ENCODE results near the gene IGFN1. TPM values are rescaled to one million over a fixed set of nuclear protein-coding genes. Genes with fewer than 3 reads are reported as not detected.

Gene IGFN1
- total and polyA plus RNA-seq, 10 of the 15 experiments (the other 5 are each of a cell fraction or from before 2014, with no cell fraction given): not detected

- TF ChIP-seq NRF1 (conservative IDR thresholded peaks at IDR 0.05; ENCODE audit: low read depth, low read length): no peak
- no peak for TF ChIP-seq MYB (IDR thresholded peaks at IDR 0.05; ENCODE audit: borderline replicate concordance, low read depth, low read length)
- no peak for TF ChIP-seq RAD51 (IDR thresholded peaks at IDR 0.05)
- TF ChIP-seq ZBED1 (IDR thresholded peaks at IDR 0.05; ENCODE audit: borderline replicate concordance): no peak
- no peak for TF ChIP-seq NFYB (IDR thresholded peaks at IDR 0.05; ENCODE audit: insufficient read depth, low read depth, low read length)
- no peak for TF ChIP-seq IRF4 (IDR thresholded peaks at IDR 0.05; ENCODE audit: low read depth, low read length)
- no peak for TF ChIP-seq USF2 (IDR thresholded peaks at IDR 0.05; ENCODE audit: borderline replicate concordance, low read depth, low read length)
- TF ChIP-seq TAF1 (IDR thresholded peaks at IDR 0.05; ENCODE audit: borderline replicate concordance, low read depth, low read length): no peak
- no peak for TF ChIP-seq BHLHE40 (IDR thresholded peaks at IDR 0.05; ENCODE audit: borderline replicate concordance in 1 of 2, low read depth in 2 of 2, low read length in 1 of 2)
Observed at GRCh38 chr1:201146626-201147390, 43.8 kb upstream of the IGFN1 start (continued).

GRCh38 chr1:201147396-201148015 lies 43.1 kb upstream of the IGFN1 start:
- no TSS peak for BruUV-seq (replicated peaks)
- Histone ChIP-seq H3K27me3 (replicated peaks in 1 of 2; ENCODE audit: control insufficient read depth in 2 of 2, insufficient read depth in 2 of 2, low read length in 1 of 2) (no peaks in the 10 kb centered on the region), H3K27ac (ENCODE audit: control insufficient read depth, insufficient read depth) (no peak overlapping the region), H3K9ac (ENCODE audit: control insufficient read depth, insufficient read depth, low read length) (no peak overlapping the region), H3K4me1 (ENCODE audit: control insufficient read depth, insufficient read depth, low read length) (no peaks in the 10 kb centered on the region), H4K20me1 (ENCODE audit: control insufficient read depth, insufficient read depth) (no peaks in the 10 kb centered on the region), H3K9me3 (replicated peaks; ENCODE audit: control insufficient read depth, insufficient read depth, low read length) (no peaks in the 10 kb centered on the region), H3K79me2 (ENCODE audit: control insufficient read depth, insufficient read depth, low read length) (no peaks in the 10 kb centered on the region), H3K4me2 (ENCODE audit: control insufficient read depth, insufficient read depth) (no peak overlapping the region), H2AFZ (ENCODE audit: control insufficient read depth, low read depth, low read length) (no peak overlapping the region), H3K36me3 (ENCODE audit: control insufficient read depth in 2 of 2, insufficient read depth in 2 of 2, low read length in 1 of 2) (peaks cover 4% of the 10 kb centered on the region in 2 experiments; a peak in 3 of 4 replicates), H3K4me3 (no peak overlapping the region)
- 79% methylated on average over 13 of the region's 13 CpGs for WGBS (ENCODE audit: insufficient coverage, insufficient replicate concordance, low lambda C conversion rate, missing lambda C conversion rate)
- FAIRE-seq (no peak), DNase-seq (ENCODE audit: low read depth, low spot score) (no peak), ATAC-seq (no peak)
- ChIA-PET CTCF (interaction anchor here (0.7 to 1.4 kb wide), 2 partner anchors 72 to 76 kb away, joined by 3 to 8 read pairs; no protein-coding TSS in a partner anchor), POLR2A (no interaction called here), SMC1A (ENCODE audit: uncharacterized antibody, unreplicated experiment) (no interaction called here), RAD21 (ENCODE audit: unreplicated experiment) (no interaction called here)
- intact Hi-C loops (cut with micrococcal nuclease; ENCODE audit: unreplicated experiment) (no loop called here), in situ Hi-C loops (cut with MboI) (no loop called here)
- no peak for TF ChIP-seq GABPA (IDR thresholded peaks at IDR 0.05; ENCODE audit: low read depth)
- TF ChIP-seq SRF (IDR thresholded peaks at IDR 0.05; ENCODE audit: low read depth in 2 of 2, low read length in 2 of 2): no peak

Data from GM12878 (cell line).